Ascending aorta (tissue), 2 donors: ENCODE results near the gene LENG8. TPM values are rescaled to one million over a fixed set of nuclear protein-coding genes. Genes with fewer than 3 reads are reported as not detected.
"Not testable (repeated sequence)": the region's sequence is repeated elsewhere in the genome, so short reads cannot be mapped to it uniquely, and the experiment has no call there.

Experiments
- DNase-seq, 2 donors: peaks; one replicate each; pipeline ENCODE4 v3.0.0-alpha.2; 2019; ENCODE audit warnings: low spot score in 2 of 2
- H3K27ac ChIP-seq, 2 donors: fragments of 200-600 bp; sonication (generic); one replicate each; pipeline ENCODE4 v1.5.1; 2016 to 2017; ENCODE audit warnings: mild to moderate bottlenecking in 1 of 2
- H3K27me3 ChIP-seq: fragments of 200-600 bp; sonication (generic); one replicate; pipeline ENCODE4 v1.5.1; 2017
- H3K36me3 ChIP-seq, 2 donors: fragments of 200-600 bp; sonication (generic); one replicate each; pipeline ENCODE4 v1.5.1; 2016
- H3K4me1 ChIP-seq, 2 donors: fragments of 200-600 bp; sonication (generic); one replicate each; pipeline ENCODE4 v1.5.1; 2016 to 2017; ENCODE audit warnings: mild to moderate bottlenecking in 1 of 2
- H3K4me3 ChIP-seq, 2 donors: fragments of 200-600 bp; sonication (generic); one replicate each; pipeline ENCODE4 v1.5.1; 2016 to 2017; ENCODE audit warnings: mild to moderate bottlenecking in 1 of 2
- H3K9me3 ChIP-seq, 2 donors: fragments of 200-600 bp; sonication (generic); one replicate each; pipeline ENCODE4 v1.5.1; 2016
- CTCF ChIP-seq, 3 experiments: fragments of 200-600 bp in 2 of 3; fragments of 450-650 bp in 1 of 3; sonication (generic) in 2 of 3; IDR thresholded peaks; one replicate each; pipeline ENCODE4 v1.5.1; 2016 to 2019; ENCODE audit warnings: antibody characterized with exemption in 3 of 3, mild to moderate bottlenecking in 1 of 3, moderate library complexity in 1 of 3
- intact Hi-C: fragments of 100-400 bp; cut with DNase I; formaldehyde crosslinking; loops from one replicate; pipeline ENCODE4 v1.15.1; 2023
- total RNA-seq: library from RNA; depleted of rRNA; stranded (reverse); fragments of >200 nt; gene quantifications from one replicate; pipeline ENCODE4 v1.1.0, GENCODE V29; 2016

The LENG8 gene
- total RNA-seq, 1 donor from 2014 or later, result 402 TPM

- Histone ChIP-seq H3K27ac (no peak overlapping the region), H3K9me3 (no peaks in the 10 kb centered on the region), H3K4me3 (no peak overlapping the region), H3K27me3 (no peaks in the 10 kb centered on the region), H3K4me1 (no peaks in the 10 kb centered on the region), H3K36me3 (no peaks in the 10 kb centered on the region)
- TF ChIP-seq CTCF (IDR thresholded peaks at IDR 0.05), result no peak
- no peak for DNase-seq
- intact Hi-C loops, result no loop called here
Observed at GRCh38 chr19:54507824-54508223, 58.8 kb downstream of the LENG8 start.

- H3K27me3 ChIP-seq, DNase-seq, H3K9me3 ChIP-seq, intact Hi-C loops, H3K27ac ChIP-seq, H3K36me3 ChIP-seq, H3K4me1 ChIP-seq, H3K4me3 ChIP-seq: not testable (repeated sequence)
Observed at GRCh38 chr19:54508487-54508886, 59.5 kb downstream of the LENG8 start.

GRCh38 chr19:54509200-54509940 is 60.4 kb downstream of the LENG8 start:
- DNase-seq, H3K4me1 ChIP-seq, H3K36me3 ChIP-seq, H3K9me3 ChIP-seq, intact Hi-C loops, H3K27me3 ChIP-seq, H3K4me3 ChIP-seq, H3K27ac ChIP-seq: not testable (repeated sequence)

Other genes with a start within 250 kb of the LENG8 start
- gene RPS9, start 248.3 kb upstream of the LENG8 start, total RNA-seq, result 2,061 TPM
- gene LILRB3, start 226.2 kb upstream of the LENG8 start, total RNA-seq, result 38.2 TPM
- 25.1 TPM for gene LILRA6, start 206.4 kb upstream of the LENG8 start, total RNA-seq
- gene LILRB5, start 191.9 kb upstream of the LENG8 start, total RNA-seq, result 38.2 TPM
- 0.11 TPM for gene LILRB2, start 168.1 kb upstream of the LENG8 start, total RNA-seq
- not detected for gene LILRA5, start 136.0 kb upstream of the LENG8 start, total RNA-seq
- not detected for gene LILRA4, start 110.0 kb upstream of the LENG8 start, total RNA-seq
- gene LAIR1, start 84.3 kb upstream of the LENG8 start, total RNA-seq, result 11.1 TPM
- 58.4 TPM for gene TTYH1, start 33.7 kb upstream of the LENG8 start, total RNA-seq
- 10.1 TPM for gene LENG9, start 14.6 kb downstream of the LENG8 start, total RNA-seq
- 153 TPM for gene CDC42EP5, start 24.1 kb downstream of the LENG8 start, total RNA-seq
- gene LAIR2, start 53.6 kb downstream of the LENG8 start, total RNA-seq, result not detected
- gene LILRA2, start 124.6 kb downstream of the LENG8 start, total RNA-seq, result not detected
- gene LILRA1, start 144.4 kb downstream of the LENG8 start, total RNA-seq, result not detected
- gene LILRB1, start 181.3 kb downstream of the LENG8 start, total RNA-seq, result 2.7 TPM
- gene LILRB4, start 213.8 kb downstream of the LENG8 start, total RNA-seq, result 0.64 TPM